VCaP (cell line): ENCODE data around the gene MAGI1.

Source experiments
- H3K27ac ChIP-seq: fragments of 450-650 bp; 2 replicates; pipeline ENCODE4 v1.5.1; 2017
- CTCF ChIP-seq: fragments of 450-650 bp; conservative IDR thresholded peaks from 2 replicates; pipeline ENCODE4 v1.5.1; 2017; ENCODE audit warnings: mild to moderate bottlenecking, moderate library complexity

Gene MAGI1

GRCh38 chr3:65748326-65748725, 290.4 kb downstream of the MAGI1 start:
- no peak overlapping the region for H3K27ac ChIP-seq
- no peak for TF ChIP-seq CTCF

- H3K27ac ChIP-seq = no peak overlapping the region
- no peak for TF ChIP-seq CTCF
Measured at GRCh38 chr3:65746848-65747247, 291.9 kb downstream of the MAGI1 start.

- no peak overlapping the region for H3K27ac ChIP-seq
- no peak for TF ChIP-seq CTCF
Measured at GRCh38 chr3:65745306-65745705, 293.4 kb downstream of the MAGI1 start.

- H3K27ac ChIP-seq = no peak overlapping the region
- no peak for TF ChIP-seq CTCF
Measured at GRCh38 chr3:65742914-65743313, 295.8 kb downstream of the MAGI1 start.

- TF ChIP-seq CTCF = no peak
- H3K27ac ChIP-seq = no peak overlapping the region
Measured at GRCh38 chr3:65741540-65741939, 297.2 kb downstream of the MAGI1 start.

- no peak for TF ChIP-seq CTCF
Measured at GRCh38 chr3:65739901-65740541, 298.7 kb downstream of the MAGI1 start.

GRCh38 chr3:65734792-65735191, 303.9 kb downstream of the MAGI1 start:
- TF ChIP-seq CTCF = no peak
- no peak overlapping the region for H3K27ac ChIP-seq

More at GRCh38 chr3:65739901-65740541, 298.7 kb downstream of the MAGI1 start:
- no peak overlapping the region for H3K27ac ChIP-seq
